Measurements from ENCODE around the gene NEUROD6. TPM values are rescaled to one million over a fixed set of nuclear protein-coding genes. Genes with fewer than 3 reads are reported as not detected.

NEUROD6 gene
- total RNA-seq, 6 donors from 2014 or later, result not detected

- TF ChIP-seq POLR2AphosphoS5 (IDR thresholded peaks at IDR 0.05) (no peak), POLR2A (IDR thresholded peaks at IDR 0.05) (no peak), EP300 (IDR thresholded peaks at IDR 0.05) (no peak), CTCF (IDR thresholded peaks at IDR 0.05) (no peak)
- no peaks in the 10 kb centered on the region for H3K9me3 ChIP-seq
- no peaks in the 10 kb centered on the region for H3K36me3 ChIP-seq
- DNase-seq, result no peak
- no peak overlapping the region for H3K4me3 ChIP-seq
- no peaks in the 10 kb centered on the region for H3K27me3 ChIP-seq
- ATAC-seq (ENCODE audit: low FRiP score in 2 of 2), result no peak
- H3K27ac ChIP-seq, result no peak overlapping the region
- H3K4me1 ChIP-seq, result no peaks in the 10 kb centered on the region
Measured at GRCh38 chr7:31320675-31321074, 19.9 kb downstream of the NEUROD6 start.

- ATAC-seq (ENCODE audit: low FRiP score in 2 of 2), result no peak
Measured at GRCh38 chr7:31318313-31318712, 22.2 kb downstream of the NEUROD6 start.

GRCh38 chr7:31316876-31317275 lies 23.6 kb downstream of the NEUROD6 start:
- no peaks in the 10 kb centered on the region for H3K36me3 ChIP-seq
- no peaks in the 10 kb centered on the region for H3K9me3 ChIP-seq
- ATAC-seq (ENCODE audit: low FRiP score in 2 of 2) (no peak), DNase-seq (no peak)
- no peak overlapping the region for H3K4me3 ChIP-seq
- H3K27me3 ChIP-seq, result no peaks in the 10 kb centered on the region
- no peak overlapping the region for H3K27ac ChIP-seq
- 81 to 94% methylated on average over 2 of the region's 2 CpGs for WGBS, 2 donors
- TF ChIP-seq POLR2A (IDR thresholded peaks at IDR 0.05) (no peak), POLR2AphosphoS5 (IDR thresholded peaks at IDR 0.05) (no peak), CTCF (IDR thresholded peaks at IDR 0.05) (no peak), EP300 (IDR thresholded peaks at IDR 0.05) (no peak)
- no peaks in the 10 kb centered on the region for H3K4me1 ChIP-seq

More at GRCh38 chr7:31318313-31318712, 22.2 kb downstream of the NEUROD6 start:
- no peaks in the 10 kb centered on the region for H3K4me1 ChIP-seq
- DNase-seq, result no peak
- H3K27me3 ChIP-seq, result no peaks in the 10 kb centered on the region
- no peak overlapping the region for H3K4me3 ChIP-seq
- no peak for TF ChIP-seq EP300 (IDR thresholded peaks at IDR 0.05)
- TF ChIP-seq POLR2AphosphoS5 (IDR thresholded peaks at IDR 0.05), result no peak
- TF ChIP-seq CTCF (IDR thresholded peaks at IDR 0.05), result no peak
- TF ChIP-seq POLR2A (IDR thresholded peaks at IDR 0.05), result no peak
- H3K36me3 ChIP-seq, result no peaks in the 10 kb centered on the region
- no peaks in the 10 kb centered on the region for H3K9me3 ChIP-seq
- WGBS, 2 donors, result 72 to 73% methylated on average over 5 of the region's 5 CpGs
- no peak overlapping the region for H3K27ac ChIP-seq

DNA sequence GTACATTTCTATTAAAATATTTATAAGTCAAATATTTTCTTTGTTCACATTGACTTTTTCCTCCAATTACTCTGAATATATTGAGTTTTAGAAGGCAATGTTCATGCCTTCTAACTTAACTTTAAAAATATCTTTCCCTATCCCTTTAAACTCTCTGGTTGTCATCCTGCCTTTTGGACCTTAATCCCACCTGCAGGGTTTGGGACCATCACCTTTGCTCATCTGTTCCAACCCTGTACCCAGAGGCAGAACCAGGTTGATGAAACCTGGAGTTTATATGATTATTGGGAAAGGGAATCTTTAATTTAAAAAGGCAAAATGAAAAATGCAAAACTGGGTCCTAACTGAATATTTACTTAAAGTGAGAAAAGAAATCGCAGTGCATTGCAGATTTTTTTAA lies 24.8 kb downstream of the NEUROD6 start:
- DNase-seq (no peak), ATAC-seq (ENCODE audit: low FRiP score in 2 of 2) (no peak)
- 81 to 85% methylated on average over 1 of the region's 1 CpG for WGBS, 2 donors
- no peaks in the 10 kb centered on the region for H3K4me1 ChIP-seq
- H3K27me3 ChIP-seq, result no peaks in the 10 kb centered on the region
- no peak overlapping the region for H3K4me3 ChIP-seq
- TF ChIP-seq POLR2AphosphoS5 (IDR thresholded peaks at IDR 0.05) (no peak), POLR2A (IDR thresholded peaks at IDR 0.05) (no peak), EP300 (IDR thresholded peaks at IDR 0.05) (no peak), CTCF (IDR thresholded peaks at IDR 0.05) (no peak)
- no peaks in the 10 kb centered on the region for H3K9me3 ChIP-seq
- no peaks in the 10 kb centered on the region for H3K36me3 ChIP-seq
- H3K27ac ChIP-seq, result no peak overlapping the region

DNA sequence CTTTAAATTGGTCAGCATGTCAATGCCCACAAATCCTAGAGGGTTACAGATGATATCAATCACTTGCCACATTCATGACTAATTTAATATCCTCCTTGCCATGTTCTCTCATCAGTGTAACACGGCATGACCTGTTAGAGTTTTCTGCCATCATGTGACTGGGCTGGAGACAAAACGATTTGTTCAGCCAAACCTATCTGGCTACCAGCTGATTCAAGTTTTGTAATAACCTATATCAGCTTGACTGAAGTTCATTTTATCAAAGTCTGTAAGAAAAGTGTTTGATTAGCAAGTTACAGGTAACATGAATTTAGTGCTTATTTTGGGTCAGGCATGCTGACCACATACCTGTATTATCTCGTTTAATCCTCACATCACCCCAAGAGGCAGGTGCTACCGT lies 25.7 kb downstream of the NEUROD6 start:
- H3K27ac ChIP-seq, result no peak overlapping the region
- ATAC-seq (ENCODE audit: low FRiP score in 2 of 2) (no peak), DNase-seq (no peak)
- 51 to 68% methylated on average over 4 of the region's 4 CpGs for WGBS, 2 donors
- H3K4me3 ChIP-seq, result no peak overlapping the region
- no peaks in the 10 kb centered on the region for H3K36me3 ChIP-seq
- H3K4me1 ChIP-seq, result no peaks in the 10 kb centered on the region
- no peak for TF ChIP-seq CTCF (IDR thresholded peaks at IDR 0.05)
- TF ChIP-seq POLR2A (IDR thresholded peaks at IDR 0.05), result no peak
- no peak for TF ChIP-seq EP300 (IDR thresholded peaks at IDR 0.05)
- TF ChIP-seq POLR2AphosphoS5 (IDR thresholded peaks at IDR 0.05), result no peak
- H3K27me3 ChIP-seq, result no peaks in the 10 kb centered on the region
- H3K9me3 ChIP-seq, result no peaks in the 10 kb centered on the region
